Activated CD4-positive, CD25-positive, alpha-beta regulatory T cell treated with anti-CD3 and anti-CD28 coated beads, Interleukin-2, amount 50 U/mL, for 16 hours (primary cell): ENCODE data around the gene MIXL1.
A peak's percentile ranks its signal among the peaks of the same experiment; 100 is the strongest.
"Not testable (repeated sequence)": the region's sequence is repeated elsewhere in the genome, so short reads cannot be mapped to it uniquely, and the experiment has no call there.

Experiments used
- DNase-seq: peaks from one replicate; pipeline ENCODE4 v3.0.0-alpha.2; 2020; ENCODE audit warnings: low read depth, low spot score

Gene MIXL1

GRCh38 chr1:226223157-226223785 lies at the start of gene MIXL1:
TSS of gene MIXL1 (plus strand) at chr1:226223664. CDS start at chr1:226223682, 18 bp downstream.
- no peak for DNase-seq

- DNase-seq, result no peak
Observed at GRCh38 chr1:226176870-226177269, 46.6 kb upstream of the MIXL1 start.

GRCh38 chr1:226181996-226182714 lies 41.3 kb upstream of the MIXL1 start:
- DNase-seq, result no peak

- no peak for DNase-seq
Observed at GRCh38 chr1:226185141-226186036, 38.1 kb upstream of the MIXL1 start.

GRCh38 chr1:226186124-226187018 lies 37.1 kb upstream of the MIXL1 start, which contains the start of gene ACBD3:
TSS of gene ACBD3 (minus strand) at chr1:226186741. CDS start at chr1:226186675, 66 bp downstream.
- DNase-seq, result peak; percentile 71

- DNase-seq, result no peak
Observed at GRCh38 chr1:226187019-226187322, 36.5 kb upstream of the MIXL1 start.

- no peak for DNase-seq
Observed at GRCh38 chr1:226187380-226187779, 36.1 kb upstream of the MIXL1 start.

- no peak for DNase-seq
Observed at GRCh38 chr1:226195144-226195543, 28.3 kb upstream of the MIXL1 start.

GRCh38 chr1:226199971-226200370 lies 23.5 kb upstream of the MIXL1 start:
- no peak for DNase-seq

- no peak for DNase-seq
Observed at GRCh38 chr1:226201029-226201593, 22.4 kb upstream of the MIXL1 start.

- no peak for DNase-seq
Observed at GRCh38 chr1:226202246-226202645, 21.2 kb upstream of the MIXL1 start.

- DNase-seq, result not testable (repeated sequence)
Observed at GRCh38 chr1:226202666-226203065, 20.8 kb upstream of the MIXL1 start.

GRCh38 chr1:226203240-226203639 lies 20.2 kb upstream of the MIXL1 start:
- DNase-seq, result no peak

GRCh38 chr1:226203655-226204054 lies 19.8 kb upstream of the MIXL1 start:
- DNase-seq, result no peak

- DNase-seq, result no peak
Observed at GRCh38 chr1:226204198-226204597, 19.3 kb upstream of the MIXL1 start.

GRCh38 chr1:226207048-226207447 lies 16.4 kb upstream of the MIXL1 start:
- no peak for DNase-seq

GRCh38 chr1:226209307-226210059 lies 14.0 kb upstream of the MIXL1 start:
- DNase-seq, result no peak

GRCh38 chr1:226210571-226211176 lies 12.8 kb upstream of the MIXL1 start:
- no peak for DNase-seq

- DNase-seq, result no peak
Observed at GRCh38 chr1:226211181-226211821, 12.2 kb upstream of the MIXL1 start.
